KMS-11 (cell line): Measurements from ENCODE around the gene DLGAP1.

Experiments
- H2AFZ ChIP-seq: fragments of 200-600 bp; sonication (generic); 2 replicates; pipeline ENCODE4 v1.6.1; 2016; ENCODE audit warnings: antibody characterized with exemption, mixed run types, low read depth
- H3K27ac ChIP-seq: fragments of 200-600 bp; sonication (generic); 2 replicates; pipeline ENCODE4 v1.6.1; 2016; ENCODE audit warnings: mild to moderate bottlenecking, mixed run types
- H3K27me3 ChIP-seq: fragments of 200-600 bp; sonication (generic); 2 replicates; pipeline ENCODE4 v1.6.1; 2017; ENCODE audit warnings: mild to moderate bottlenecking, low read depth, mixed run types, moderate library complexity; ENCODE audit not compliant: insufficient read depth
- H3K36me3 ChIP-seq: fragments of 200-600 bp; sonication (generic); 2 replicates; pipeline ENCODE4 v1.6.1; 2017; ENCODE audit warnings: mild to moderate bottlenecking, mixed run types; ENCODE audit not compliant: insufficient read depth
- H3K4me1 ChIP-seq: fragments of 200-600 bp; sonication (generic); 2 replicates; pipeline ENCODE4 v1.6.1; 2016; ENCODE audit warnings: mild to moderate bottlenecking, low read depth, mixed run types; ENCODE audit not compliant: poor library complexity, severe bottlenecking
- H3K4me2 ChIP-seq: fragments of 200-600 bp; sonication (generic); 2 replicates; pipeline ENCODE4 v1.7.0; 2016; ENCODE audit warnings: mild to moderate bottlenecking, mixed run types
- H3K4me3 ChIP-seq: fragments of 200-600 bp; sonication (generic); IDR thresholded peaks from 2 replicates; pipeline ENCODE4 v1.6.1; 2017; ENCODE audit warnings: low read depth, low read length, mixed read lengths; ENCODE audit not compliant: insufficient read depth
- H3K79me2 ChIP-seq: fragments of 200-600 bp; sonication (generic); 2 replicates; pipeline ENCODE4 v1.6.1; 2016; ENCODE audit warnings: low read depth, mixed run types; ENCODE audit not compliant: insufficient read depth
- H3K9ac ChIP-seq: fragments of 200-600 bp; sonication (generic); 2 replicates; pipeline ENCODE4 v1.6.1; 2016; ENCODE audit warnings: mild to moderate bottlenecking, mixed run types
- H4K20me1 ChIP-seq: fragments of 200-600 bp; sonication (generic); 2 replicates; pipeline ENCODE4 v1.6.1; 2016; ENCODE audit warnings: mild to moderate bottlenecking, mixed run types; ENCODE audit not compliant: insufficient read depth
- TF ChIP-seq, protein P1 (sequence below): fragments of 200-600 bp; sonication (generic); conservative IDR thresholded peaks from 2 replicates; pipeline ENCODE4 v1.6.1; 2017; ENCODE audit warnings: low read depth, mild to moderate bottlenecking, antibody characterized with exemption, low read length, moderate library complexity, mixed read lengths

The DLGAP1 gene

GRCh38 chr18:3792711-3793110 is 662.4 kb downstream of the DLGAP1 start:
- H4K20me1 ChIP-seq = no peaks in the 10 kb centered on the region
- no peak overlapping the region for H2AFZ ChIP-seq
- no peak overlapping the region for H3K4me2 ChIP-seq
- TF ChIP-seq, protein P1, sequence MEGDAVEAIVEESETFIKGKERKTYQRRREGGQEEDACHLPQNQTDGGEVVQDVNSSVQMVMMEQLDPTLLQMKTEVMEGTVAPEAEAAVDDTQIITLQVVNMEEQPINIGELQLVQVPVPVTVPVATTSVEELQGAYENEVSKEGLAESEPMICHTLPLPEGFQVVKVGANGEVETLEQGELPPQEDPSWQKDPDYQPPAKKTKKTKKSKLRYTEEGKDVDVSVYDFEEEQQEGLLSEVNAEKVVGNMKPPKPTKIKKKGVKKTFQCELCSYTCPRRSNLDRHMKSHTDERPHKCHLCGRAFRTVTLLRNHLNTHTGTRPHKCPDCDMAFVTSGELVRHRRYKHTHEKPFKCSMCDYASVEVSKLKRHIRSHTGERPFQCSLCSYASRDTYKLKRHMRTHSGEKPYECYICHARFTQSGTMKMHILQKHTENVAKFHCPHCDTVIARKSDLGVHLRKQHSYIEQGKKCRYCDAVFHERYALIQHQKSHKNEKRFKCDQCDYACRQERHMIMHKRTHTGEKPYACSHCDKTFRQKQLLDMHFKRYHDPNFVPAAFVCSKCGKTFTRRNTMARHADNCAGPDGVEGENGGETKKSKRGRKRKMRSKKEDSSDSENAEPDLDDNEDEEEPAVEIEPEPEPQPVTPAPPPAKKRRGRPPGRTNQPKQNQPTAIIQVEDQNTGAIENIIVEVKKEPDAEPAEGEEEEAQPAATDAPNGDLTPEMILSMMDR = no peak
- H3K36me3 ChIP-seq = no peaks in the 10 kb centered on the region
- no peaks in the 10 kb centered on the region for H3K79me2 ChIP-seq
- no peaks in the 10 kb centered on the region for H3K4me1 ChIP-seq
- H3K27ac ChIP-seq = no peak overlapping the region
- no peak overlapping the region for H3K4me3 ChIP-seq
- H3K27me3 ChIP-seq = no peaks in the 10 kb centered on the region
- H3K9ac ChIP-seq = no peak overlapping the region

DNA sequence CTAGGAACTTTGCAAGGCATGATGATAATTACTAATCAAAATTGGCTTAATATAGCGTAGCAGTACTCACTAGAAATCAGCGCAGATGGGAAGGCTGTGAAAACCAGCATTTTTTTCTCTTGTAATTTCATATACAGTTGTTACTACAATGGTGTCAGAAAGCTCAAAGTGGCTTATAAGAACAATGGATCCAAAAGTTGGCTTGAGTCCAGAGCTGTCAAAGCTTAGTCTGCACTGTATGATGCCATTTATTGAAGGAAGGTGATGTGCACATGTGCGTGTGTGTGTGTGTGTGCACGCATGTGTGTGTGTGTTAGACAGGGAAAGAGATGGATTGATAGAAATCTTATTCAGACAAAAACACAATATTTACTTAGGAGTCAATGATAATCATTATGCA is 663.9 kb downstream of the DLGAP1 start:
- no peaks in the 10 kb centered on the region for H3K4me1 ChIP-seq
- H3K36me3 ChIP-seq = no peaks in the 10 kb centered on the region
- H4K20me1 ChIP-seq = no peaks in the 10 kb centered on the region
- no peak overlapping the region for H3K4me2 ChIP-seq
- no peaks in the 10 kb centered on the region for H3K27me3 ChIP-seq
- H3K79me2 ChIP-seq = no peaks in the 10 kb centered on the region
- H2AFZ ChIP-seq = no peak overlapping the region
- TF ChIP-seq, protein P1 = no peak
- no peak overlapping the region for H3K27ac ChIP-seq
- H3K9ac ChIP-seq = no peak overlapping the region
- no peak overlapping the region for H3K4me3 ChIP-seq

DNA sequence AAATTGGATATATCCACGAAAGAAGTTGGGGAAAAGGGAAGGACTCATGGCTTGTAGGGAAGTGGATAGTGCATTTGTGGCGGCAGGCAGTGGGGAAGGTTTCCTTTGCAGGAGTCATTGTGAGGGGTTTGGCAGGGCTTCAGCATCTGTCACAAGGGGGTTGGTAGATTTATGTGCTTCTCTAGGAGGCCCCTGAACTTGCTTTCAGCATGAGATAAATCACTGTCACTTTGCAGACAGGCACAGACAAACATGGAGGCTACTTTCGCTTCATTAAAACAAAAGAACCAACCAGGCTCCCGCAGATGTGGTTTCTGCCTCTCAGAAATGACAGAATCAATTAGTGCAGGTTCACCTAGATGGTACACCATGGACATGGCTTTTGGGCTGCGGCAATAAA is 664.4 kb downstream of the DLGAP1 start:
- Histone ChIP-seq H3K27me3 (no peaks in the 10 kb centered on the region), H2AFZ (no peak overlapping the region), H4K20me1 (no peaks in the 10 kb centered on the region), H3K4me3 (no peak overlapping the region), H3K4me2 (no peak overlapping the region), H3K79me2 (no peaks in the 10 kb centered on the region), H3K36me3 (no peaks in the 10 kb centered on the region), H3K9ac (no peak overlapping the region), H3K4me1 (no peaks in the 10 kb centered on the region), H3K27ac (no peak overlapping the region)
- TF ChIP-seq, protein P1 = no peak

DNA sequence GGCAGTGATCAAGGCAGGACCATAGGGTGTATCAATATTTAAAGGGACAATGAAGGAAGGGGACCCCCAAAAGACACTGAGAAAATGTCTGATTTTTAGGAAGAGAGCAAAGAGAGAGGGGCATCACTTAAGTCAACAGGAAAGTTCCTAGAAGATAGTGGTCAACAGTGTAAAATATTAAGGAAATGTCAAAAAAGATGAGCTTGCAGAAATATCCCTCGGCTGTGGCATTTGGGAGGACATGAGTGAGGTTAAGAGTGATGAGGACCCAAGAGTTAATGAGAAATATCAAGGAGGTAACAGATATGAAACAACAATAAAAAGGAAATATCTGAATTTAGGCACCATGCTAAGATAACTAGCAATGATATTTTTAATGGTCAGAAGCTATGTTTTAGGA is 665.6 kb downstream of the DLGAP1 start:
- H3K27ac ChIP-seq = no peak overlapping the region
- TF ChIP-seq, protein P1 = no peak
- no peaks in the 10 kb centered on the region for H3K27me3 ChIP-seq
- no peak overlapping the region for H3K9ac ChIP-seq
- H3K4me2 ChIP-seq = no peak overlapping the region
- H3K4me1 ChIP-seq = no peaks in the 10 kb centered on the region
- H4K20me1 ChIP-seq = no peaks in the 10 kb centered on the region
- no peak overlapping the region for H3K4me3 ChIP-seq
- H3K36me3 ChIP-seq = no peaks in the 10 kb centered on the region
- no peaks in the 10 kb centered on the region for H3K79me2 ChIP-seq
- no peak overlapping the region for H2AFZ ChIP-seq
